ENCODE data around the gene SBNO1. TPM values are rescaled to one million over a fixed set of nuclear protein-coding genes. Genes with fewer than 3 reads are reported as not detected.

SBNO1 gene
- polyA plus RNA-seq, 2 donors = 4.1 to 4.8 TPM

GRCh38 chr12:123358035-123358434 lies 6.6 kb downstream of the SBNO1 start:
- H3K4me1 ChIP-seq (ENCODE audit: control insufficient read depth in 2 of 2, insufficient read depth in 2 of 2, low read length in 1 of 2) = peaks cover 0 to 2% of the 10 kb centered on the region in 2 donors
- WGBS, 2 donors = 55 to 76% methylated on average over 1 of the region's 1 CpG

DNA sequence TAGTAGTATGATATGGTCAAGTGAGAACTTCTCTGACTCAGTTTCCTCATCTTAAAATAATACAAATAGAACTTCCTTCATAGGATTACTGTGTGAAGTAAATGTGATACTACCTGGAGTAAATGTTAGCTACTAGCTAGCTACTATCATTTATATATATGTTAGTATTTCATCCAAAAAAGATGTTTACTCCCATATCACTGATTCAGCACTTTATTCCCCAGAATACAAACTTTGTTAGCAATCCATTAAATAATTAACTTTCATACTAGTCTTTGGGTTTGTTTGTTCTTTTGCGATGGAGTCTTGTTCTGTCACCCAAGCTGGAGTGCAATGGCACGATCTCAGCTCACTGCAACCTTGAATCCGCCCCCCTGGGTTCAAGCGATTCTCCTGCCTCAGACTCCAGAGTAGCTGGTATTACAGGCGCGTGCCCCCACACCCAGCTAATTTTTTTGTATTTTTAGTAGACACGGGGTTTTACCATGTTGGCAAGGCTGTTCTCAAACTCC lies 8.4 kb downstream of the SBNO1 start:
- no peaks in the 10 kb centered on the region for H3K9me3 ChIP-seq (ENCODE audit: control insufficient read depth in 2 of 2, insufficient read depth in 1 of 2, low read depth in 1 of 2, low read length in 1 of 2)
- H3K27ac ChIP-seq (ENCODE audit: low read depth in 2 of 2, low read length in 1 of 2) = no peak overlapping the region
- H3K4me1 ChIP-seq (ENCODE audit: control insufficient read depth in 2 of 2, insufficient read depth in 2 of 2, low read length in 1 of 2) = peaks cover 0 to 2% of the 10 kb centered on the region in 2 donors
- H3K4me3 ChIP-seq (ENCODE audit: low read depth in 1 of 2, low read length in 2 of 2) = no peak overlapping the region
- no peaks in the 10 kb centered on the region for H3K27me3 ChIP-seq (ENCODE audit: control insufficient read depth in 1 of 2, insufficient read depth in 2 of 2, low read length in 2 of 2)
- no peaks in the 10 kb centered on the region for H3K36me3 ChIP-seq (ENCODE audit: control insufficient read depth in 2 of 2, insufficient read depth in 2 of 2, low read length in 1 of 2)
- 78 to 81% methylated on average over 7 of the region's 7 CpGs for WGBS, 2 donors

More at GRCh38 chr12:123358035-123358434, 6.6 kb downstream of the SBNO1 start:
- Histone ChIP-seq H3K36me3 (ENCODE audit: control insufficient read depth in 2 of 2, insufficient read depth in 2 of 2, low read length in 1 of 2) (no peaks in the 10 kb centered on the region), H3K27me3 (ENCODE audit: control insufficient read depth in 1 of 2, insufficient read depth in 2 of 2, low read length in 2 of 2) (no peaks in the 10 kb centered on the region), H3K9me3 (ENCODE audit: control insufficient read depth in 2 of 2, insufficient read depth in 1 of 2, low read depth in 1 of 2, low read length in 1 of 2) (no peaks in the 10 kb centered on the region), H3K4me3 (ENCODE audit: low read depth in 1 of 2, low read length in 2 of 2) (no peak overlapping the region), H3K27ac (ENCODE audit: low read depth in 2 of 2, low read length in 1 of 2) (no peak overlapping the region)

DNA sequence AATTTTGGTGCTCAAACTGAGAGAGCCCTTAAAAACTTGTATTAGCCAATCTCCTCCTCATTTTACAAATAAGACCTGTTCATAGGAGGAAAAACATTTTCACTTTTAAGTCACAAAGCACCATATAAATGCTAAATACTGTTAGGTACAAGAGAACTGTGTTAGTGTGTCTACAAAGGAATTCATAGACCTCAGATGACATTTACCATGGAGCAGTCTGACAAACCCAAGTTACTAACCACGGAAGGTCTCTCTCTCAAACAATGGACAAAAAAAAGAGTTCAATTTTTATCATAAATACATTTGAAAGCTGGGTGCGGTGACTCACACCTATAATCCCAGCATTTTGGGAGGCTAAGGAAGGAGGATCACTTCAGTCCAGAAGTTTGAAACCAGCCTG lies 10.0 kb downstream of the SBNO1 start:
- Histone ChIP-seq H3K27me3 (ENCODE audit: control insufficient read depth in 1 of 2, insufficient read depth in 2 of 2, low read length in 2 of 2) (no peaks in the 10 kb centered on the region), H3K4me1 (ENCODE audit: control insufficient read depth in 2 of 2, insufficient read depth in 2 of 2, low read length in 1 of 2) (peaks cover 0 to 2% of the 10 kb centered on the region in 2 donors), H3K27ac (ENCODE audit: low read depth in 2 of 2, low read length in 1 of 2) (no peak overlapping the region), H3K4me3 (ENCODE audit: low read depth in 1 of 2, low read length in 2 of 2) (no peak overlapping the region), H3K9me3 (ENCODE audit: control insufficient read depth in 2 of 2, insufficient read depth in 1 of 2, low read depth in 1 of 2, low read length in 1 of 2) (no peaks in the 10 kb centered on the region), H3K36me3 (ENCODE audit: control insufficient read depth in 2 of 2, insufficient read depth in 2 of 2, low read length in 1 of 2) (no peaks in the 10 kb centered on the region)
- WGBS, 2 donors = 88 to 89% methylated on average over 2 of the region's 2 CpGs

GRCh38 chr12:123351349-123351748 lies 13.3 kb downstream of the SBNO1 start:
- Histone ChIP-seq H3K4me1 (ENCODE audit: control insufficient read depth in 2 of 2, insufficient read depth in 2 of 2, low read length in 1 of 2) (peaks cover 0 to 2% of the 10 kb centered on the region in 2 donors), H3K4me3 (ENCODE audit: low read depth in 1 of 2, low read length in 2 of 2) (no peak overlapping the region), H3K9me3 (ENCODE audit: control insufficient read depth in 2 of 2, insufficient read depth in 1 of 2, low read depth in 1 of 2, low read length in 1 of 2) (no peaks in the 10 kb centered on the region), H3K27me3 (ENCODE audit: control insufficient read depth in 1 of 2, insufficient read depth in 2 of 2, low read length in 2 of 2) (no peaks in the 10 kb centered on the region), H3K27ac (ENCODE audit: low read depth in 2 of 2, low read length in 1 of 2) (no peak overlapping the region), H3K36me3 (ENCODE audit: control insufficient read depth in 2 of 2, insufficient read depth in 2 of 2, low read length in 1 of 2) (peaks cover 0 to 2% of the 10 kb centered on the region in 2 donors)
- WGBS, 2 donors = 97 to 98% methylated on average over 2 of the region's 2 CpGs

DNA sequence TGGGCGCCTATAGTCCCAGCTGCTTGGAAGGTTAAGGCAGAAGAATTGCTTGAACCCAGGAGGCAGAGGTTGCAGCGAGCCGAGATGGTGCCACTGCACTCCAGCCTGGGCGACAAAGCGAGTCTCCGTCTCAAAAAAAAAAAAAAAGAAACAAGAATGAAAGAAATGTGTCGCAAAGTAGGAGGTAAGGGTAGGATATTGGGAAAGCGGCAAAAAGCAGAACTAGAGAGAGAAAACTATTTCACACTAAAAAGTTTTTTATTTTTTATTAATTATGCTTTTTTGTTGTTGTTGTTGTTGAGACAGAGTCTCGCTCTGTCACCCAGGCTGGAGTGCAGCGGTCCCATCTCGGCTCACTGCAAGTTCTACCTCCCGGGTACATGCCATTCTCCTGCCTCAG lies 17.7 kb downstream of the SBNO1 start:
- no peaks in the 10 kb centered on the region for H3K9me3 ChIP-seq (ENCODE audit: control insufficient read depth in 2 of 2, insufficient read depth in 1 of 2, low read depth in 1 of 2, low read length in 1 of 2)
- 94 to 95% methylated on average over 12 of the region's 12 CpGs for WGBS, 2 donors
- no peak overlapping the region for H3K27ac ChIP-seq (ENCODE audit: low read depth in 2 of 2, low read length in 1 of 2)
- no peaks in the 10 kb centered on the region for H3K27me3 ChIP-seq (ENCODE audit: control insufficient read depth in 1 of 2, insufficient read depth in 2 of 2, low read length in 2 of 2)
- peaks cover 9% of the 10 kb centered on the region in 2 donors for H3K36me3 ChIP-seq (ENCODE audit: control insufficient read depth in 2 of 2, insufficient read depth in 2 of 2, low read length in 1 of 2)
- H3K4me3 ChIP-seq (ENCODE audit: low read depth in 1 of 2, low read length in 2 of 2) = no peak overlapping the region
- no peaks in the 10 kb centered on the region for H3K4me1 ChIP-seq (ENCODE audit: control insufficient read depth in 2 of 2, insufficient read depth in 2 of 2, low read length in 1 of 2)

DNA sequence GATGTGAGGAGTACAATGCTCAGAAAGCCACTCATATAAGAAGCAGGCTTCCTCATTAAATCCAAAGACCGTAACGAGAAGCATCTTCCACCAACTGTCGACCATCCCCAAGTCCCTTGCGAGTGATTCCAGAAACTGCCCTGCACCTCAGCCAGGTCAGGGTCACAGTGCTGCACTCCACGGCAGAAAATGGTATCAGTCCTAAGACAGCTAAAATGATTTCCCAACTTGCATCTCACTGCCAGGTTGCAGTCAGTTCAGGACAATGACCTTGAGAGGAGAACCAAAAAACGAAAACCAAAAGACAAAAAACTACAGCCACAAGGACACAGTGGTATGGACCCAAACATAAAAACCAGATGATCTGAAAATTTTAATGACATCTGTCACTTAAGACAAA lies 20.6 kb downstream of the SBNO1 start:
- H3K36me3 ChIP-seq (ENCODE audit: control insufficient read depth in 2 of 2, insufficient read depth in 2 of 2, low read length in 1 of 2) = peaks cover 9 to 11% of the 10 kb centered on the region in 2 donors
- no peaks in the 10 kb centered on the region for H3K27me3 ChIP-seq (ENCODE audit: control insufficient read depth in 1 of 2, insufficient read depth in 2 of 2, low read length in 2 of 2)
- H3K4me3 ChIP-seq (ENCODE audit: low read depth in 1 of 2, low read length in 2 of 2) = no peak overlapping the region
- no peaks in the 10 kb centered on the region for H3K9me3 ChIP-seq (ENCODE audit: control insufficient read depth in 2 of 2, insufficient read depth in 1 of 2, low read depth in 1 of 2, low read length in 1 of 2)
- H3K27ac ChIP-seq (ENCODE audit: low read depth in 2 of 2, low read length in 1 of 2) = no peak overlapping the region
- 81 to 84% methylated on average over 6 of the region's 6 CpGs for WGBS, 2 donors
- no peaks in the 10 kb centered on the region for H3K4me1 ChIP-seq (ENCODE audit: control insufficient read depth in 2 of 2, insufficient read depth in 2 of 2, low read length in 1 of 2)

DNA sequence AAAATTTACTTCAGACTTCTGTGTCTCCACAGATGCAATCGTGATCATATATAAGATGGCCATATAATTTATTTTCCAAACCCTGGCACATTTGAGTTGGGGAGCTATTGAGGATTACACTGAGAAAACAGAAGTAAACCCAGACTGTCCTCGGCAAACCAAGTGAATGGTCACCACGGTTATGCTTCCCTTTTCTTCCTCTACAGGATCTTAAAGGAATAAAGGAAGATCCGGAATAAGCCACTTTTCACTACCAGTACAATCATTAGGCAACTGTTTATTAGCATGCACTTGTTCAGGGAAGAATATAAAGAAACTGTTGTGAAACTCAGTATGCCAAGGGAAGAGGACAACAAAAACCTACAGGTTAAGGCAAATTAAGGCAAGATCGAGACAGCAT lies 27.6 kb downstream of the SBNO1 start:
- H3K36me3 ChIP-seq (ENCODE audit: control insufficient read depth in 2 of 2, insufficient read depth in 2 of 2, low read length in 1 of 2) = peaks cover 0 to 7% of the 10 kb centered on the region in 2 donors
- 84 to 85% methylated on average over 5 of the region's 5 CpGs for WGBS, 2 donors
- no peaks in the 10 kb centered on the region for H3K4me1 ChIP-seq (ENCODE audit: control insufficient read depth in 2 of 2, insufficient read depth in 2 of 2, low read length in 1 of 2)
- H3K27ac ChIP-seq (ENCODE audit: low read depth in 2 of 2, low read length in 1 of 2) = no peak overlapping the region
- no peaks in the 10 kb centered on the region for H3K9me3 ChIP-seq (ENCODE audit: control insufficient read depth in 2 of 2, insufficient read depth in 1 of 2, low read depth in 1 of 2, low read length in 1 of 2)
- H3K4me3 ChIP-seq (ENCODE audit: low read depth in 1 of 2, low read length in 2 of 2) = no peak overlapping the region
- no peaks in the 10 kb centered on the region for H3K27me3 ChIP-seq (ENCODE audit: control insufficient read depth in 1 of 2, insufficient read depth in 2 of 2, low read length in 2 of 2)

GRCh38 chr12:123336530-123336929 lies 28.1 kb downstream of the SBNO1 start:
- Histone ChIP-seq H3K27ac (ENCODE audit: low read depth in 2 of 2, low read length in 1 of 2) (no peak overlapping the region), H3K36me3 (ENCODE audit: control insufficient read depth in 2 of 2, insufficient read depth in 2 of 2, low read length in 1 of 2) (peaks cover 0 to 7% of the 10 kb centered on the region in 2 donors), H3K4me1 (ENCODE audit: control insufficient read depth in 2 of 2, insufficient read depth in 2 of 2, low read length in 1 of 2) (no peaks in the 10 kb centered on the region), H3K27me3 (ENCODE audit: control insufficient read depth in 1 of 2, insufficient read depth in 2 of 2, low read length in 2 of 2) (no peaks in the 10 kb centered on the region), H3K9me3 (ENCODE audit: control insufficient read depth in 2 of 2, insufficient read depth in 1 of 2, low read depth in 1 of 2, low read length in 1 of 2) (no peaks in the 10 kb centered on the region), H3K4me3 (ENCODE audit: low read depth in 1 of 2, low read length in 2 of 2) (no peak overlapping the region)
- 88 to 90% methylated on average over 8 of the region's 8 CpGs for WGBS, 2 donors

GRCh38 chr12:123335490-123335889 lies 29.2 kb downstream of the SBNO1 start:
- Histone ChIP-seq H3K27ac (ENCODE audit: low read depth in 2 of 2, low read length in 1 of 2) (no peak overlapping the region), H3K27me3 (ENCODE audit: control insufficient read depth in 1 of 2, insufficient read depth in 2 of 2, low read length in 2 of 2) (no peaks in the 10 kb centered on the region), H3K4me1 (ENCODE audit: control insufficient read depth in 2 of 2, insufficient read depth in 2 of 2, low read length in 1 of 2) (no peaks in the 10 kb centered on the region), H3K9me3 (ENCODE audit: control insufficient read depth in 2 of 2, insufficient read depth in 1 of 2, low read depth in 1 of 2, low read length in 1 of 2) (no peaks in the 10 kb centered on the region), H3K36me3 (ENCODE audit: control insufficient read depth in 2 of 2, insufficient read depth in 2 of 2, low read length in 1 of 2) (peaks cover 0 to 9% of the 10 kb centered on the region in 2 donors), H3K4me3 (ENCODE audit: low read depth in 1 of 2, low read length in 2 of 2) (no peak overlapping the region)
- WGBS, 2 donors = 87 to 92% methylated on average over 3 of the region's 3 CpGs

GRCh38 chr12:123329799-123330198 lies 34.8 kb downstream of the SBNO1 start:
- no peaks in the 10 kb centered on the region for H3K27me3 ChIP-seq (ENCODE audit: control insufficient read depth in 1 of 2, insufficient read depth in 2 of 2, low read length in 2 of 2)
- 93 to 98% methylated on average over 1 of the region's 1 CpG for WGBS, 2 donors
- H3K9me3 ChIP-seq (ENCODE audit: control insufficient read depth in 2 of 2, insufficient read depth in 1 of 2, low read depth in 1 of 2, low read length in 1 of 2) = no peaks in the 10 kb centered on the region
- H3K4me3 ChIP-seq (ENCODE audit: low read depth in 1 of 2, low read length in 2 of 2) = no peak overlapping the region
- H3K27ac ChIP-seq (ENCODE audit: low read depth in 2 of 2, low read length in 1 of 2) = no peak overlapping the region
- peaks cover 3 to 8% of the 10 kb centered on the region in 2 donors for H3K36me3 ChIP-seq (ENCODE audit: control insufficient read depth in 2 of 2, insufficient read depth in 2 of 2, low read length in 1 of 2)
- no peaks in the 10 kb centered on the region for H3K4me1 ChIP-seq (ENCODE audit: control insufficient read depth in 2 of 2, insufficient read depth in 2 of 2, low read length in 1 of 2)
